OCI-LY3 (cell line): ENCODE data around the gene ZNF414.

Experiments used
- H2AFZ ChIP-seq: fragments of 200-600, 300-600 bp; shearing (Covaris generic); 2 replicates; pipeline ENCODE4 v1.6.0; 2014; ENCODE audit warnings: antibody characterized with exemption, low read depth, low read length
- H3K27ac ChIP-seq: fragments of 200-600, 300-600 bp; sonication (generic); 2 replicates; pipeline ENCODE4 v1.5.1; 2014; ENCODE audit warnings: mild to moderate bottlenecking, low read length, moderate library complexity, mixed read lengths
- H3K27me3 ChIP-seq: fragments of 200-600, 300-600 bp; sonication (generic); 2 replicates; pipeline ENCODE4 v1.6.1; 2014; ENCODE audit warnings: low read depth, low read length, mixed read lengths
- H3K36me3 ChIP-seq: fragments of 200-600, 300-600 bp; sonication (generic); replicated peaks from 2 replicates; pipeline ENCODE3; 2014; ENCODE audit warnings: low read depth, low read length, mixed read lengths
- H3K4me1 ChIP-seq: fragments of 300-600, 200-600 bp; sonication (generic); 2 replicates; pipeline ENCODE4 v1.6.1; 2014; ENCODE audit warnings: low read length, mixed read lengths
- H3K4me2 ChIP-seq: fragments of 200-600, 300-600 bp; sonication (generic); 2 replicates; pipeline ENCODE4 v1.6.1; 2014; ENCODE audit warnings: low read length, mixed read lengths
- H3K4me3 ChIP-seq: fragments of 300-600, 200-600 bp; sonication (generic); 2 replicates; pipeline ENCODE4 v1.5.1; 2014; ENCODE audit warnings: antibody characterized with exemption, mild to moderate bottlenecking, low read length, moderate library complexity
- H3K79me2 ChIP-seq: fragments of 300-600, 200-600 bp; shearing (Covaris generic); 2 replicates; pipeline ENCODE4 v1.6.1; 2014; ENCODE audit warnings: mild to moderate bottlenecking, low read length, mixed read lengths
- H3K9ac ChIP-seq: fragments of 300-600, 200-600 bp; shearing (Covaris generic); 2 replicates; pipeline ENCODE4 v1.6.0; 2014; ENCODE audit warnings: mild to moderate bottlenecking, low read length, moderate library complexity
- H3K9me3 ChIP-seq: fragments of 200-600, 300-600 bp; shearing (Covaris generic); 2 replicates; pipeline ENCODE4 v1.6.1; 2014; ENCODE audit warnings: low read length, mixed read lengths; ENCODE audit not compliant: insufficient read depth
- H4K20me1 ChIP-seq: fragments of 200-600, 300-600 bp; sonication (generic); 2 replicates; pipeline ENCODE4 v1.6.1; 2016; ENCODE audit warnings: low read length, mixed read lengths; ENCODE audit not compliant: insufficient read depth
- EZH2phosphoT487 ChIP-seq: fragments of 200-600 bp; shearing (Covaris generic); IDR thresholded peaks from 2 replicates; pipeline ENCODE4 v1.6.1; 2018; ENCODE audit warnings: antibody characterized with exemption, mixed run types, low read depth
- TF ChIP-seq, protein P1 (sequence below): fragments of 200-600, 300-600 bp; sonication (generic); IDR thresholded peaks from 2 replicates; pipeline ENCODE4 v1.5.1; 2014; ENCODE audit warnings: antibody characterized with exemption, low read length, low read depth

Gene ZNF414

DNA sequence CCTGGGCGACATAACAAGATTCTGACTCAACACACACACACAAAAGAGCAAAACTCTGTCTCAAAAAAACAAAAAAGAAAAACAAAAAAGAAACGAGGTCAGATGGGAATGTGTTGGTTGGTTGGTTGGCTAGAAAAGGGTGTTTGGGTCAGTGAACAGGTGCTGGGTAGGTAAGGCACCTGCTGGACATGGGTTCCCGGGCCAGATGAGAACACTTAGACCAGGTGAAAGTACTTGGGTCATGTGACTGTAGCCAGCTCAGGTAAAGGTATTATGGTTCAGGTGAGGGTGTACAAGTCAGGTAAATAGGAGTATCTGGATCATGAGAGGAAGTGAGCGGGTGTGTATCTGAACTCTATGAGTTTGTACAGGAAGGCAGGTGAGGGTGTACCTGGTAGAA, 14.5 kb upstream of the ZNF414 start:
- Histone ChIP-seq H3K9ac (no peak overlapping the region), H3K4me1 (no peaks in the 10 kb centered on the region), H4K20me1 (no peaks in the 10 kb centered on the region), H3K27me3 (no peaks in the 10 kb centered on the region), H3K79me2 (no peaks in the 10 kb centered on the region), H3K9me3 (no peaks in the 10 kb centered on the region), H3K4me3 (no peak overlapping the region), H3K27ac (no peak overlapping the region), H2AFZ (no peak overlapping the region), H3K36me3 (no peaks in the 10 kb centered on the region), H3K4me2 (no peak overlapping the region)
- TF ChIP-seq, protein P1, sequence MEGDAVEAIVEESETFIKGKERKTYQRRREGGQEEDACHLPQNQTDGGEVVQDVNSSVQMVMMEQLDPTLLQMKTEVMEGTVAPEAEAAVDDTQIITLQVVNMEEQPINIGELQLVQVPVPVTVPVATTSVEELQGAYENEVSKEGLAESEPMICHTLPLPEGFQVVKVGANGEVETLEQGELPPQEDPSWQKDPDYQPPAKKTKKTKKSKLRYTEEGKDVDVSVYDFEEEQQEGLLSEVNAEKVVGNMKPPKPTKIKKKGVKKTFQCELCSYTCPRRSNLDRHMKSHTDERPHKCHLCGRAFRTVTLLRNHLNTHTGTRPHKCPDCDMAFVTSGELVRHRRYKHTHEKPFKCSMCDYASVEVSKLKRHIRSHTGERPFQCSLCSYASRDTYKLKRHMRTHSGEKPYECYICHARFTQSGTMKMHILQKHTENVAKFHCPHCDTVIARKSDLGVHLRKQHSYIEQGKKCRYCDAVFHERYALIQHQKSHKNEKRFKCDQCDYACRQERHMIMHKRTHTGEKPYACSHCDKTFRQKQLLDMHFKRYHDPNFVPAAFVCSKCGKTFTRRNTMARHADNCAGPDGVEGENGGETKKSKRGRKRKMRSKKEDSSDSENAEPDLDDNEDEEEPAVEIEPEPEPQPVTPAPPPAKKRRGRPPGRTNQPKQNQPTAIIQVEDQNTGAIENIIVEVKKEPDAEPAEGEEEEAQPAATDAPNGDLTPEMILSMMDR: no peak
- TF ChIP-seq EZH2phosphoT487: no peak

DNA sequence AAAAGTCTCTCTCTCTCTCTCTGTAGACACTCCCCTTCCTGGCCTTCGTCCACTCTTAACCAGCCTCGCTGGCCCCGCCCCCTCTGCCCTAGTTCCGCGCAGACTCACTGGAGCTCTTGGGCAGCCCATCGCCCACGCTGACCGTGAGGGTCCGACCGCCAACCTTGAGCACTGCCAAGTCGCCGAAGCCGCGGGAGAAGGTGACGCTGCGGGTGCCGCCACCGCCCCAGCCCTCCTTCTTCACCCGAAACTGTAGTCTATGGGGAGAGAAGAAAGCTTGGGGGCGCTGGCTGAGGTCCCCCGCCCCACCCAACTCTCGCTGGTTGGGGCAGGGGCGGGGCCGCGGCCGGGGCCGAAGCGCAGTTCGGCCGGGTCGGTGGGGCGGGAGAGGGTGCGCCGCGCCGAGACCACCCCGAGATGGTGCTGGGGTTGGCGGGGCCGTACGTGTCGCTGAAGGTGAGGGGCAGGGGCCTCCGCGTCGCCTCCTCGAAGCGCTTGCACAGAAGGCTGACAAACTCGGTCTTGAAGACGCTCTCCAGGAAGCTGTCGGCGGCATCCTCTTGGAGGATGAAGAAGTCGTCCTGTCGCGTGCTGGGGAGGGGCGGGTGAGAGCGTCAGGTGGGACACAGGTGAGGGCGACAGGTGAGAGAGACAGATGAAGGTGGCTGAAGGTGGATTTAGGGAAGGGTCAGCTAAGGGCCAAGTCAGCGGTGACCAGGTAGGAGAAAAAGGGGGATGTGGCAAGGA, 12.6 kb upstream of the ZNF414 start:
- no peaks in the 10 kb centered on the region for H4K20me1 ChIP-seq
- H3K4me2 ChIP-seq: no peak overlapping the region
- no peaks in the 10 kb centered on the region for H3K79me2 ChIP-seq
- H3K27me3 ChIP-seq: no peaks in the 10 kb centered on the region
- H3K9me3 ChIP-seq: no peaks in the 10 kb centered on the region
- no peak overlapping the region for H3K9ac ChIP-seq
- TF ChIP-seq, protein P1: no peak
- no peak for TF ChIP-seq EZH2phosphoT487
- no peaks in the 10 kb centered on the region for H3K4me1 ChIP-seq
- no peaks in the 10 kb centered on the region for H3K36me3 ChIP-seq
- no peak overlapping the region for H3K4me3 ChIP-seq
- H2AFZ ChIP-seq: no peak overlapping the region
- no peak overlapping the region for H3K27ac ChIP-seq

DNA sequence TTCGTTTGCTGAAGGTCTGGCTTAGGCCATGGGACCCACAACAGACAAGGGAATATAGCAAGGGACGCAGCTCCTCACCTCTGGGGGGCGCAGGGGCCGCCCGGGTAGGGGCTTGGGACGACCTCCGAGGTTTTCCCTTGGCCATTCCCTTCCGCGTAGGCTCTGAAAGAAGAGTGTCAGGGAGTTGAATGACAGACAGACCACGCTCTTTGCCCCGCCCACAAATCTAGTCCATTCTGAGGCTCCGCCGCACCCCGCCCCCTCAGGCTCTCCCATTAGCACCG, 11.4 kb upstream of the ZNF414 start:
- Histone ChIP-seq H3K9me3 (no peaks in the 10 kb centered on the region), H3K4me3 (no peak overlapping the region), H3K27me3 (no peaks in the 10 kb centered on the region), H3K4me2 (no peak overlapping the region), H4K20me1 (no peaks in the 10 kb centered on the region), H2AFZ (no peak overlapping the region), H3K79me2 (no peaks in the 10 kb centered on the region), H3K4me1 (no peaks in the 10 kb centered on the region), H3K9ac (no peak overlapping the region), H3K36me3 (no peaks in the 10 kb centered on the region), H3K27ac (no peak overlapping the region)
- no peak for TF ChIP-seq EZH2phosphoT487
- TF ChIP-seq, protein P1: 0 out of 2 replicates have a peak, but pooled peaks have one; percentile 4

DNA sequence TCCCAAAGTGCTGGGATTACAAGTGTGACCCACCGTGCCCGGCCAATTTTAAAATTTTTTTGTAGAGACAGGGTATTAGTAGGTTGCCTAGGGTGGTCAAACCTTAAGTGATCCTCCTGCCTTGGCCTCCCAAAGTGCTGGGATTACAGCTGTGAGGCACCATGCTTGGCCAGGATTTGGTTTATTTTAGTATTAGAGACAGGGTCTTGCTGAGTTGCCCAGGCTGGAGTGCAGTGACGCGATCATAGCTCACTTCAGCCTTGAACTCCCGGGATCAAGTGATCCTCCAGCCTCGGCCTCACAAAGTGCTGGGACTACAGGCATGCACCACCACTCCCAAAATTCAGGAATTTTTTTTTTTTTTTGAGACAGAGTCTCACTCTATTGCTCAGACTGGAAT, 5.4 kb upstream of the ZNF414 start:
- Histone ChIP-seq H3K9ac (no peak overlapping the region), H2AFZ (no peak overlapping the region), H3K27me3 (peaks cover 7% of the 10 kb centered on the region; the same call in 1 of the 2 replicates), H3K9me3 (no peaks in the 10 kb centered on the region), H3K27ac (no peak overlapping the region), H3K4me3 (no peak overlapping the region), H3K4me1 (0 out of 2 replicates have a peak, but pooled peaks cover 3% of the 10 kb centered on the region), H3K36me3 (no peaks in the 10 kb centered on the region), H3K79me2 (no peaks in the 10 kb centered on the region), H3K4me2 (no peak overlapping the region), H4K20me1 (no peaks in the 10 kb centered on the region)
- TF ChIP-seq EZH2phosphoT487: no peak
- TF ChIP-seq, protein P1: no peak
